Psoas muscle (tissue), 8 donors: ENCODE measurements around the gene DHX32. TPM values are rescaled to one million over a fixed set of nuclear protein-coding genes. Genes with fewer than 3 reads are reported as not detected.

Source experiments
- ATAC-seq, 4 donors: fragments of 200-7000 bp; cut with Tn5 transposase; one replicate each; pipeline ENCODE4 v1.9.1; 2020; ENCODE audit warnings: moderate library complexity in 3 of 4, mild to moderate bottlenecking in 2 of 4
- DNase-seq, 2 donors: peaks; one replicate each; pipeline ENCODE4 v3.0.0-alpha.2; 2020
- H3K27ac ChIP-seq: fragments of 200-600 bp; one replicate; pipeline ENCODE4 v1.8.0; 2022
- H3K27me3 ChIP-seq, 3 donors: fragments of 200-600 bp in 1 of 3; one replicate each; pipeline versions ENCODE4 v1.6.1 to v1.8.0; 2013 to 2022; ENCODE audit warnings: low read length in 2 of 3, mild to moderate bottlenecking in 2 of 3, moderate library complexity in 1 of 3; ENCODE audit not compliant: insufficient read depth in 3 of 3
- H3K36me3 ChIP-seq, 2 donors: fragments of 200-600 bp in 1 of 2; one replicate each; pipeline versions ENCODE4 v1.6.1 to v1.8.0; 2013 to 2022; ENCODE audit warnings: low read depth in 1 of 2, mild to moderate bottlenecking in 1 of 2, moderate library complexity in 1 of 2; ENCODE audit not compliant: insufficient read depth in 1 of 2
- H3K4me1 ChIP-seq: fragments of 200-600 bp; one replicate; pipeline ENCODE4 v1.8.0; 2022
- H3K4me3 ChIP-seq: fragments of 200-600 bp; one replicate; pipeline ENCODE4 v1.8.0; 2022; ENCODE audit warnings: mild to moderate bottlenecking
- H3K9me3 ChIP-seq: fragments of 200-600 bp; one replicate; pipeline ENCODE4 v1.8.0; 2022
- CTCF ChIP-seq: fragments of 200-600 bp; IDR thresholded peaks from one replicate; pipeline ENCODE4 v1.8.0; 2022; ENCODE audit warnings: antibody characterized with exemption
- WGBS, 3 donors: extraction: QIAGEN DNeasy Blood & Tissue Kit; methylation state at CpG; one replicate each; pipeline versions ENCODE4 v1.1.6 to v1.1.7; 2013; 5-methylcytosine and 5-hydroxymethylcytosine counted together
- intact Hi-C, 2 donors: fragments of 100-400 bp; cut with DNase I; formaldehyde crosslinking; loops; one replicate each; pipeline versions ENCODE4 v1.11.0 to v1.14.2; 2022
- polyA plus RNA-seq, 3 donors: library from polyadenylated mRNA; stranded (reverse); fragments of 200-250 nt; gene quantifications; one replicate each; pipeline ENCODE4 v1.2.3, GENCODE V29; 2013
- total RNA-seq, 4 donors: library from RNA; stranded (reverse); fragmentation: NEBNext Ultra II Directional in 2 of 4; extraction: Animal tissue kit (Norgen Biotek cat#: 25700) in 2 of 4; gene quantifications; one replicate each; pipeline versions ENCODE4 v1.2.1 to v1.2.4, GENCODE V29; 2021 to 2023
- donor health status: healthy with polysubstance abuse.
- donor health status: DM: no; HTN: no; CAD: no; lungs with moderate emphysema.
- donor health status: Bipolar disorder and iron deficiency.
- donor health status: healthy.
- donor health status: DM: yes; HTN: yes; CAD: no.
- donor health status: DM: no; HTN: no; CAD: no.
- donor health status: DM: no; HTN: no; CAD: no.
- donor health status: DM: yes; HTN: yes; CAD: no.

DHX32 gene
- total and polyA plus RNA-seq, 7 donors: 20.2 to 47.7 (median 32.1) TPM

- H3K36me3 ChIP-seq: peaks cover 2 to 92% of the 10 kb centered on the region in 2 donors
- ATAC-seq: no peak
Observed at GRCh38 chr10:125792342-125793300, 88.5 kb downstream of the DHX32 start.

GRCh38 chr10:125788156-125789034 is 92.7 kb downstream of the DHX32 start:
- Histone ChIP-seq H3K27ac (no peak overlapping the region), H3K27me3 (no peaks in the 10 kb centered on the region), H3K36me3 (peaks cover 2 to 53% of the 10 kb centered on the region in 2 donors), H3K4me3 (no peak overlapping the region), H3K4me1 (no peaks in the 10 kb centered on the region), H3K9me3 (no peaks in the 10 kb centered on the region)
- intact Hi-C loops: no loop called here
- TF ChIP-seq CTCF: no peak
- DNase-seq (no peak), ATAC-seq (no peak)
- WGBS, 3 donors: 86 to 88% (median 87%) methylated on average over 15 to 17 of the region's 17 CpGs

More at GRCh38 chr10:125792342-125793300, 88.5 kb downstream of the DHX32 start:
- H3K27me3 ChIP-seq: no peaks in the 10 kb centered on the region
- no peak for DNase-seq
- intact Hi-C loops: no loop called here
- no peak overlapping the region for H3K27ac ChIP-seq
- H3K9me3 ChIP-seq: no peaks in the 10 kb centered on the region
- 79 to 84% (median 79%) methylated on average over 14 of the region's 14 CpGs for WGBS, 3 donors
- no peak overlapping the region for H3K4me3 ChIP-seq
- H3K4me1 ChIP-seq: no peaks in the 10 kb centered on the region
- TF ChIP-seq CTCF: no peak

Other genes with a start within 250 kb of the DHX32 start
- gene TEX36, start 198.1 kb downstream of the DHX32 start, total RNA-seq: not detected
- not detected for gene TEX36, start 198.1 kb downstream of the DHX32 start, polyA plus RNA-seq
- gene EDRF1, start 161.6 kb downstream of the DHX32 start, total RNA-seq: 10 to 100 TPM in 2 of 4 donors, 1 to 10 TPM in 2; 7.6 to 13.8 (median 10.6) TPM
- 10 to 100 TPM; 10.7 to 17.7 (median 12.5) TPM for gene EDRF1, start 161.6 kb downstream of the DHX32 start, polyA plus RNA-seq
- gene MMP21, start 105.5 kb downstream of the DHX32 start, total RNA-seq: under 1 TPM in 1 of 4 donors, not detected in 3; 0.17 TPM
- under 1 TPM in 2 of 3 donors, not detected in 1; 0.03 to 0.04 TPM for gene MMP21, start 105.5 kb downstream of the DHX32 start, polyA plus RNA-seq
- 10 to 100 TPM; 47.5 to 73.6 (median 59.0) TPM for gene UROS, start 58.0 kb downstream of the DHX32 start, total RNA-seq
- 10 to 100 TPM; 39.6 to 57.1 (median 52.0) TPM for gene UROS, start 58.0 kb downstream of the DHX32 start, polyA plus RNA-seq
- 10 to 100 TPM; 57.6 to 87.6 (median 78.2) TPM for gene BCCIP, start 57.7 kb downstream of the DHX32 start, total RNA-seq
- 100 to 1,000 TPM; 102 to 235 (median 184) TPM for gene BCCIP, start 57.7 kb downstream of the DHX32 start, polyA plus RNA-seq
- gene FANK1, start 15.3 kb upstream of the DHX32 start, total RNA-seq: under 1 TPM in 1 of 4 donors, not detected in 3; 0.49 TPM
- gene FANK1, start 15.3 kb upstream of the DHX32 start, polyA plus RNA-seq: under 1 TPM; 0.23 to 0.31 (median 0.27) TPM